GM18520 (cell line): ENCODE measurements around the gene CD300LD.
"Not testable (repeated sequence)": the region's sequence is repeated elsewhere in the genome, so short reads cannot be mapped to it uniquely, and the experiment has no call there.

ENCODE experiments used
- ATAC-seq: cut with Tn5 transposase; IDR thresholded peaks from one replicate; pipeline ENCODE4 v1.9.1; 2021; ENCODE audit not compliant: unreplicated experiment

Gene CD300LD

GRCh38 chr17:74573635-74574034, 18.4 kb downstream of the CD300LD start:
- not testable (repeated sequence) for ATAC-seq

DNA sequence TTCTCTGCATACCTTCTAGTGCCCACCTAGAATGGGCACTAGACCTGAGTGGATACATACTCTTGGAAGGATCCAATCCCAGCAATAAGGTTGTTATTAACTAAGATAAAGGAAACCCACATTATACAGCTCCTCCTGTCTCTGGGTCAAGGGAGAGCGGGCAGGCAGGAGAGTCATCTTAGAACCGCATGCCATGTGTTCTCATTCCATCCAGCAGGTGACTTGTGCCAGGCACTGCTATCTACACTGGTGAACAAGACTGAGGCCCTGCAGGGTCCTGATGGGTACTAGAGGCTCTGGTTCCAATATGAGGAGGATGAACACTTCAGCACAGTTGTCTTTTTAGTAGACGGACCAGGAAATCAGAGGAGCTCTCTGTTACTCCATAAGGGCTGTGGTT, 18.9 kb downstream of the CD300LD start:
- ATAC-seq, result no peak

DNA sequence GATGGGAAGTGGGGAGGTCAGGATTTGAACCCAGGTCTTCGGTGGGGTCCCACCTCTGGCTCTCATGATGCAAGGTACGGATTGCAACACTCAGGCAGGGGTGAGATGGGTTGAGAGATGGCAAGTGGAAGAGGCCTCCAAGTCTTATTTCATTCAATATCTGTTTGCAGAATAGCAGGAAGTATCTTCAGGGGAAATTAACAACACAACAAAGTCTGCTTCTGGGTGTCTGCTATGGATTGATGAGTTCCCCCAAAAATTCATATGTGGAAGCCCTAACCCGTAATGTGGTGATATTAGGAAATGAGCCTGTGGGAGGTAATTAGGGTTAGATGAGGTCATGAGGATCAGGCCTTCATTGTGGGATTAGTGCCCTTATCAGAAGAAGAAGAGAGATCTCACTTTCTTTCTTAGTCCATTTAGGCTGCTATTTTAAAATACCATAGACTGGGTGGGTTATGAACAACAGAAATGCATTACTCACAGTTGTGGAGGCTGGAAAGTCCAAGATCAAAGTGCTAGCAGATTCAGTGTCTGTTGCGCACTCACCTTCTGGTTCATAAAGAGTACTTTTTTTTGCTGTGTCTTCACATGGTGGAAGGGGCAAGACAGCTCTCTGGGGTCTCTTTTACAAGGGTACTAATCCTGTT, 20.3 kb downstream of the CD300LD start:
- ATAC-seq, result no peak

- no peak for ATAC-seq
These were observed 22.8 kb downstream of the CD300LD start for GRCh38 chr17:74569020-74570003.

DNA sequence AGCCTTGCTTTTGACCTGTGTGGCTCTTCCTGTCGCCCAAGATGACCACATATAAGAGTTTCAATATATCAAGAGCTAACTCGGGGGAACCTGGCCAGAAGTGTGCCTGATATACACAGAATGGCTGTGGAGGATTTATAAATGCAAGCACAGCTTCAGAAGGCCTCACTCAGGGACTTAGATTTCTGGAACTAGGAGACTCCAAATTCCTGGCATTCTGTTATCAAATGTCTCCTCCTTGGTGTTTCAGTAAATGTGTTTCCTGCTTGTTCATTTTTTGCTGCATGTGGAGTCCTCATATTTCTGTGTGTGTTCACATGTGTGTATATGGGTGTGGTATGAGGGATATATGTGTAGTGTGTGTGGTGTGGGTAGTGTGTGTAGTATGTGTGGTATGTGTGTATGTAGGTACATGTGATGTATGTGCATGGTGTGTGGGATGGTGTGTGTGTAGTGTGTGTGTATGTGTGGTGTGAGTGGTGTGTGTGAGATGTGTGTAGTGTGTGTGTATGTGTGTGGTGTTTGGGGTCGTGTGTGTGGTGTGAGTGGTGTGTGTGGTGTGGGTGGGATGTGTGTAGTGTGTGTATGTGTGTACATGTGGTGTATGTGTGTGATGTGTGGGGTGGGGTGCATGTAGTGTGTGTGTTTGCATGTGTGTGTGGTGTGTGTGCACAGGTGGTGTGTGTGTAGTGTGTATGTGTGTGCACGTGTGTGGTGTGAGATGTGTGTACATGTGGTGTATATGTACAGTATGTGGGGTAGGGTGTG, 23.8 kb downstream of the CD300LD start:
- no peak for ATAC-seq

GRCh38 chr17:74567397-74567796, 24.7 kb downstream of the CD300LD start, which contains the start of gene CD300H:
Gene CD300H, minus strand, starts transcription at chr17:74567509.
- no peak for ATAC-seq

- ATAC-seq, result no peak
These were observed 25.8 kb downstream of the CD300LD start for GRCh38 chr17:74566132-74566753.

GRCh38 chr17:74565126-74565525, 27.0 kb downstream of the CD300LD start:
- ATAC-seq, result no peak

DNA sequence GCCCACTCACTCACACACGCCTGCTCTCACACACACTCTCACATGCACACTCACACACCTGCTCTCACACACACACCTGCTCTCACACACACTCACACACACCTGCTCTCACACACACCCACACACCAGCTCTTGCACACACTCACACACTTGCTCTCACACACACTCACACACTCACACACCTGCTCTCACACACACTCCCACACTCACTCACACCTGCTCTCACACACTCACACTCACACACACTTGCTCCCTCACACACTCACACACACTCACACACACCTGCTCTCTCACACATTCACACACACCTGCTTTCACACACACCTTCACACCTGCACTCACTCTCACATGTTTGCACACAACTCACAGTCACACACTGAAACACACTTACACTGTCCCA, 28.7 kb downstream of the CD300LD start:
- no peak for ATAC-seq

DNA sequence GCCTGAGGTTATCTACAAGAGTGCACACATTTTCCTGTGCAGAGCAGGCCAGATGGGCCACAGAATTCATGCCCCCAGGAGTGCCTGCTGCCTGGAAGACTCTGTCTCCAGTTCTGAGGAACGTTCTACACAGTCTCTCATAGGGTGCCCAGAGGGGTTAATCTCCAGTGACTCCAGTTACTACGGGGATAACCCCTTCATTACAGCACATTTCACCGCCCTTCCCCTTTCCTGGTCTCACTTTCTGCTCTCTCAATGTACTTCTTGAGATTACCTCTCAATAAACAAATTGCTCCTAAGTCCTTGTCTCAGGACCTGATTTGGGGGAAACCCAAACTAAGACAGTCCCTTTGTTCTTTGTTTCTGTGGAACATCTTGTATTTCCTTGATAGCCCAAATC, 30.5 kb downstream of the CD300LD start:
- ATAC-seq, result no peak

- no peak for ATAC-seq
These were observed 33.1 kb downstream of the CD300LD start for GRCh38 chr17:74558882-74559519.

DNA sequence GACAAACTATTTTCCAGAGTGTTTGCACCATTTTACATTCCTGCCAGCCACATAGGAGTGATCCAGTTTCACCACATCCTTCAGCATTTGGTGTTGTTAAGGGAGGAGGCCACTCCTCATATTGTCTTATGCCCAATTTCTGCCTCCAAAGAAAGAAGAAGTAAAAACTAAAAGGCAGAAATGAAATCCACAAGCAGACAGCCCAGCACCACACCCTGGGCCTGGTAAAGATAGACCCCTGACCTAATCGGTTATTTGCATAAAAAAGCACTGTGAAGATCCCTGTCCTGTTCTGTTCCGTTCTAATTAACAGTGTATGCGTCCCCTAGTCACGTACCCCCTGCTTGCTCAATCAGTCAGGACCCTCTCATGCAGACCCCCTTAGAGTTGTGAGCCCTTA, 33.7 kb downstream of the CD300LD start:
- not testable (repeated sequence) for ATAC-seq

GRCh38 chr17:74555427-74555940, 36.6 kb downstream of the CD300LD start:
- no peak for ATAC-seq

GRCh38 chr17:74554909-74555308, 37.2 kb downstream of the CD300LD start:
- ATAC-seq, result no peak

DNA sequence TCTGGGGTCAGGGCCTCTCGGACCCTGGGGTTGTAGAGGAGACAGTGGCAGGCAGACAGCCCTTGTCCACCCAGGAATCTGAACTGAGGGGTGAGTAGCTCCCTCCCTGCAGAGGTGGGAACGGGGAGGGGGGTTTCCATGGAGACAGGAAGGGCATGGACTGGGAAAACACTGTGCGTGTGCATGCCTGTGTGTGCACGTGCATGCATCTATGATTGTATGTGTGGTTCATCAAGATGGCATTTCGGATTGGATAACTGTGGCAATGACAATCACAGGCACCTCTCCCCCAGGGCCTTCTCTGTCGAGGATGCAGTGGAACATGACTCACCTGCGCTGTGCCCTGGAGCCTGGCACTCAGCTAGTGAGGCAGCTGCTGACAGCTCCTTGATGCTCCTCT, 40.0 kb downstream of the CD300LD start:
- ATAC-seq, result no peak

GRCh38 chr17:74550602-74551001, 41.5 kb downstream of the CD300LD start:
- no peak for ATAC-seq

DNA sequence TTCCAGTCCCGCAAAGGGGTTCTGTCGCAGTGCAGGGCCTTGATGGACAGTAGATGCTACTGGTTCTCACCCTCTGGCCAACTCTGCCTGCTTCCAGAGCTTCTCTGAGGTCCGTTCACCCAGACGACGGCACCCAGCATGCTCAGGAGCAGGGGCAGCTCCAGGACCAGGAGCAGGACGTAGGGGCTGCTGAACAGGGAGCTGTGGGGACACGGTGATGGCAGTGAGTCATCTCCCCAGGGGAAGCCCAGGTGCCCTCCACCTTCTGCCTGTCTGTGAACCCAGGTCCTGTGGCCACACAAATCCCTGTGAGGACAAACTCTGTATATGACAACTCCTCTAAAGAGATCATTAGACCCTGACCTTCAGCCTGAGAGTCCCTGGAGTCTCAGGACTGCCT, 42.7 kb downstream of the CD300LD start:
- no peak for ATAC-seq

DNA sequence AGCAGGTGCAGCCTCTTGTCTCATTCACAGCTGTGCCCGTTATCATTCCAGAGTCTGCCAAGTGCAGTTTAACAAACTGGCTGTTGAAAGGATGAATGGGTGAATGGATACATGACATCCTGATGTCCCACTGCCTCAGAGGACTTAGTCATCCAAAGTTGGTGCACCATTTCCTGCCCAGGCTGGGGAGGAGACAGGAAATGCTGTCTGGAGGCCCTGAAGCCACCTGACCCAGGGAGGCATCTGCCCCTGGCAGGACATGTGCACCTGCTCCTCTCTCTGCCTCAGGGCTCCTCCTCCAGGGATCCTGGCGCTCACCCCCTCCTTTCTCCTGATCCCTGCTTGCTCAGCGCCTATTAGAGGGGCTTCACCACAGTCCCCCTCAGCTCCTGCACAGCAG, 44.3 kb downstream of the CD300LD start:
- ATAC-seq, result no peak

DNA sequence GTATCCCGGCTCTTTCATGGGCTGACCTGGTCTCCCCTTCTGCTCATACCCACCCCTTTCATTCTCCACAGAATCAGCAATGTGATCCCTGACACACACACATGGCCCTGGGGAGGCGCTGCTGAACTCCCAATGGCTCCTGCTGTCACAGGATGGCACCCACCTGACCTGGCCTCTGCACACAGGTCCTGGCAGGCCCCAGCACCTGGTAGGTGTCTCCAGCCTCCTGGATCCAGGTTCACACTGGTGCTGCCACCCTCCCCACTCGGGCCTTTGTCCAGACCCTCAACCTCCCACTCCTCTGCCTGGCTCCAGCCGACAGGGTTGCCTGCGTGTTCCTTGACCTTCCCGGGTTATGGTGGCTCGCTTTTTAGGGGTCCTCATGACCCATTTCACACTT, 44.8 kb downstream of the CD300LD start:
- no peak for ATAC-seq

GRCh38 chr17:74546586-74546985, 45.5 kb downstream of the CD300LD start:
- ATAC-seq, result no peak
